ENCODE measurements around the gene RBMS3.
A peak's percentile ranks its signal among the peaks of the same experiment; 100 is the strongest.
"Not testable (repeated sequence)": the region's sequence is repeated elsewhere in the genome, so short reads cannot be mapped to it uniquely, and the experiment has no call there.

RBMS3 gene

GRCh38 chr3:29307295-29307694, 26.4 kb downstream of the RBMS3 start:
- Histone ChIP-seq H3K36me3 (replicated peaks) (no peaks in the 10 kb centered on the region), H3K4me1 (peaks cover under 1% of the 10 kb centered on the region; the same call in 1 of the 2 replicates), H3K27me3 (ENCODE audit: low read depth) (no peaks in the 10 kb centered on the region), H3K4me3 (no peak overlapping the region), H3K9me3 (no peaks in the 10 kb centered on the region; the same call in 1 of the 2 replicates)
- in situ Hi-C loops (cut with MboI; ENCODE audit: low sequenced_read_pairs), result no loop called here
- DNase-seq (ENCODE audit: low spot score in 2 of 2), result no peak

- H3K36me3 ChIP-seq (replicated peaks), result no peaks in the 10 kb centered on the region
- H3K4me3 ChIP-seq, result no peak overlapping the region
- H3K27me3 ChIP-seq (ENCODE audit: low read depth), result no peaks in the 10 kb centered on the region
- no peaks in the 10 kb centered on the region for H3K4me1 ChIP-seq
- in situ Hi-C loops (cut with MboI; ENCODE audit: low sequenced_read_pairs), result no loop called here
- H3K9me3 ChIP-seq, result no peaks in the 10 kb centered on the region
- no peak for DNase-seq (ENCODE audit: low spot score in 2 of 2)
Observed at GRCh38 chr3:29310865-29311264, 30.0 kb downstream of the RBMS3 start.

- Histone ChIP-seq H3K4me3 (no peak overlapping the region), H3K4me1 (peaks cover 3% of the 10 kb centered on the region), H3K27me3 (ENCODE audit: low read depth) (no peaks in the 10 kb centered on the region), H3K9me3 (no peaks in the 10 kb centered on the region), H3K36me3 (replicated peaks) (no peaks in the 10 kb centered on the region)
- no peak for DNase-seq (ENCODE audit: low spot score in 2 of 2)
- in situ Hi-C loops (cut with MboI; ENCODE audit: low sequenced_read_pairs), result no loop called here
Observed at GRCh38 chr3:29311795-29312194, 30.9 kb downstream of the RBMS3 start.

- Histone ChIP-seq H3K27me3 (ENCODE audit: low read depth) (no peaks in the 10 kb centered on the region), H3K4me1 (peaks cover 8% of the 10 kb centered on the region), H3K9me3 (no peaks in the 10 kb centered on the region), H3K4me3 (no peak overlapping the region), H3K36me3 (replicated peaks) (no peaks in the 10 kb centered on the region)
- in situ Hi-C loops (cut with MboI; ENCODE audit: low sequenced_read_pairs), result no loop called here
- no peak for DNase-seq (ENCODE audit: low spot score in 2 of 2)
Observed at GRCh38 chr3:29312395-29312794, 31.5 kb downstream of the RBMS3 start.

GRCh38 chr3:29312960-29313452, 32.1 kb downstream of the RBMS3 start:
- H3K4me1 ChIP-seq, result peaks cover 8% of the 10 kb centered on the region
- no peak for DNase-seq (ENCODE audit: low spot score in 2 of 2)
- H3K4me3 ChIP-seq, result no peak overlapping the region
- no peaks in the 10 kb centered on the region for H3K27me3 ChIP-seq (ENCODE audit: low read depth)
- no peaks in the 10 kb centered on the region for H3K36me3 ChIP-seq (replicated peaks)
- in situ Hi-C loops (cut with MboI; ENCODE audit: low sequenced_read_pairs), result no loop called here
- H3K9me3 ChIP-seq, result no peaks in the 10 kb centered on the region

GRCh38 chr3:29313981-29314726, 33.3 kb downstream of the RBMS3 start:
- DNase-seq (ENCODE audit: low spot score in 2 of 2), result no peak
- no peak overlapping the region for H3K4me3 ChIP-seq
- in situ Hi-C loops (cut with MboI; ENCODE audit: low sequenced_read_pairs), result no loop called here
- H3K4me1 ChIP-seq, result peaks cover 8% of the 10 kb centered on the region
- H3K27me3 ChIP-seq (ENCODE audit: low read depth), result no peaks in the 10 kb centered on the region
- H3K9me3 ChIP-seq, result no peaks in the 10 kb centered on the region
- H3K36me3 ChIP-seq (replicated peaks), result no peaks in the 10 kb centered on the region

DNA sequence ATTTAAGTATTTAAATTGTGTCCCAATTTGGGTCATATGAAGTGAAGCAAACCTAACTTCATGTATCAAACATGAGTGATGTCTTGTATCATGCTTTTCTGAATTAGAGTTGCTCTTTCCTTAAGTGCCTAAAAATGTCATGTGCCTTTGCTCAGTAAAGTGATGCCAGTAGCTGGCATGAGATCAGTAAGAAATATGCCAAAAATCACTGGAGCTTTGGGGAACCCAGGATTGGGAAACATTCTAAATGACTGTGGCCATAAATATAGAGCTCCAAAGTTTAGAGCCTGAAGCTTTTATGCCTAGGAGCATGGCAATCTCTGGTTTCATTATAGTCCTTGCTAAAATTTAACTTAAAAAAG, 33.8 kb downstream of the RBMS3 start:
- H3K36me3 ChIP-seq (replicated peaks), result no peaks in the 10 kb centered on the region
- in situ Hi-C loops (cut with MboI; ENCODE audit: low sequenced_read_pairs), result no loop called here
- no peak for DNase-seq (ENCODE audit: low spot score in 2 of 2)

DNA sequence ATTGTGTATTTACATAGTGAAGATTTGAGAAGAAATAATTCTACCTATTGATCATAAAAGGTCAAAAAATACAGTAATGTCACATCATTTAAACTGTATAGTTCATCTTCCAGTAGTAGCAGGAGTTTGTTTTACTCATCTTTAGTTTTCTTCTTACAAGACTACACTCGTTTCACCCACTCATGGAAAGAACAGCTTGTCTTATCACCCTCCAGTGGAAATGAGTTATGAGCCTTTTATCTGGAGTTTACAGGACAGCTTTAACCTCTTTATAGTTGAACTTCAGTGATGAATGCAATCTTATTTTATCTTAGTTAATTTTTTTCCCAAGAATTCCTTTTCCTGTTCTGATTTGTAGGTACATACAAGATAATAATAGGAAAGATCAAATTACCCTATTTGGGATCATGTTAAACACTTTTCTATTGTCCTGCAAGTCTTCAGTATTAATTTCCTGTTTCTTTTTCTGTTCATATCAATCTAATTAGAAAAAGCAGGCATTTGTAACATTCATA, 36.8 kb downstream of the RBMS3 start:
- H3K4me3 ChIP-seq, result no peak overlapping the region
- DNase-seq (ENCODE audit: low spot score in 2 of 2), result no peak
- H3K9me3 ChIP-seq, result no peaks in the 10 kb centered on the region
- no peaks in the 10 kb centered on the region for H3K27me3 ChIP-seq (ENCODE audit: low read depth)
- in situ Hi-C loops (cut with MboI; ENCODE audit: low sequenced_read_pairs), result no loop called here
- peaks cover 8% of the 10 kb centered on the region for H3K4me1 ChIP-seq
- H3K36me3 ChIP-seq (replicated peaks), result no peaks in the 10 kb centered on the region

More for the DNA sequence above, 33.8 kb downstream of the RBMS3 start:
- H3K4me3 ChIP-seq, result no peak overlapping the region
- H3K27me3 ChIP-seq (ENCODE audit: low read depth), result no peaks in the 10 kb centered on the region
- no peaks in the 10 kb centered on the region for H3K9me3 ChIP-seq
- peaks cover 8% of the 10 kb centered on the region for H3K4me1 ChIP-seq

DNA sequence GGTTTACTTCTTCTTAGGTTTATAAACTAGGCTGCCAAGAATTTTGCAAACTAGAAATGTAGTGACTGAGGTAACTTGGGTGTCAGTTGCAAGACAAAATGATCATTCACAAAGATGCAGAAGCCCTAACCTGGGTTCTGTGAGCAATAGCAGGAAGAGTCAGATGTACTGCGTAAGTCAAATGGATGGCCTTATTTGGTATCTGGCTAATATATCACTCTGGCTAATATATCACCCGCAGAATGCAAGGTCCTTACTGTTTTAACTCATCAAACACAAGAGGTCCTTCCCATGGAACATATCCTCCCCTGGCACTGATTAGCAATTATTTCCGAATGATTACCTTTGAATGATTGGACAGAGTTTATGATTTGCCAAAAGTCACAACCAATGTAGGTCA, 37.4 kb downstream of the RBMS3 start:
- H3K36me3 ChIP-seq (replicated peaks), result no peaks in the 10 kb centered on the region
- H3K9me3 ChIP-seq, result no peaks in the 10 kb centered on the region
- no peak overlapping the region for H3K4me3 ChIP-seq
- no peaks in the 10 kb centered on the region for H3K27me3 ChIP-seq (ENCODE audit: low read depth)
- peaks cover 8% of the 10 kb centered on the region for H3K4me1 ChIP-seq
- in situ Hi-C loops (cut with MboI; ENCODE audit: low sequenced_read_pairs), result no loop called here
- no peak for DNase-seq (ENCODE audit: low spot score in 2 of 2)

DNA sequence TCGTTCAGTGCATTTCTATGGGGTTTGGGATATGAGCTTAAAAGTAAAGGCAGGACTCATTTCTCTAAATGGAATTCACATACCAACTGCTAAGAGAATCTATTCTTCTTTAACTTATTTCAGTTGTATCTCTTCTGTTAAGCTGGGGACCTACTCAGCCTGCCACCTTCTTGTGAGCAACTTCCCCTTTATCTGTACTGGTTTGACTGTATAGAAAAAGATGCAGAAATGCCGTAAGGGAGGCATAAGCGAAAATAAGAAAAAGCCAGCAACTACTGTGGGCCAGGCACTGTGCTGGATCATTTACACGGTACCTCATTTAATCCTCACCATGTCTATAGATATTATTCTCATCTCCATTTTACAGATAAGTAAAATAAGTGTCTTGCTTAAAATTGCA, 38.4 kb downstream of the RBMS3 start:
- H3K27me3 ChIP-seq (ENCODE audit: low read depth), result no peaks in the 10 kb centered on the region
- no peak for DNase-seq (ENCODE audit: low spot score in 2 of 2)
- H3K9me3 ChIP-seq, result no peaks in the 10 kb centered on the region
- H3K4me1 ChIP-seq, result peaks cover 15% of the 10 kb centered on the region
- H3K36me3 ChIP-seq (replicated peaks), result no peaks in the 10 kb centered on the region
- no peak overlapping the region for H3K4me3 ChIP-seq
- in situ Hi-C loops (cut with MboI; ENCODE audit: low sequenced_read_pairs), result no loop called here

DNA sequence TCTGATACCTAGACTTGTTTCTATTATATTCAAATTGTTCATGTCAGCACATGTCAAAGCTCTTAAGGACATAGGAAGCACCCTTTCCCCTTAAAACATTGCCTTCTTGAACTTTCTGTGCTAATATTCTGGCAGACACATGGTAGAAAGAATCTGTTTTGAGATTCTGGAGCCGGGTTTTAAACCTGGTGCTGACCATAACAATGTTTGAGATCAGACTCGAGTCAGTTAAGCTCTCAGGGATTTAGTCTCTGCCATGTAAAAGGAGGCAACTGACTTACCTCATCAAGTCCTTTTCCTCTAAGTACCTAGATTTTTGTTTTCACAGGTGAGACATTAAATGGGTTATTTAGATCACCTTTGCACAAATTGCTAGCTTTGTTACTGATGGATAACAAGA, 38.9 kb downstream of the RBMS3 start:
- H3K4me1 ChIP-seq, result peaks cover 20% of the 10 kb centered on the region
- H3K9me3 ChIP-seq, result no peaks in the 10 kb centered on the region
- H3K27me3 ChIP-seq (ENCODE audit: low read depth), result no peaks in the 10 kb centered on the region
- H3K4me3 ChIP-seq, result no peak overlapping the region
- no peak for DNase-seq (ENCODE audit: low spot score in 2 of 2)
- H3K36me3 ChIP-seq (replicated peaks), result no peaks in the 10 kb centered on the region
- in situ Hi-C loops (cut with MboI; ENCODE audit: low sequenced_read_pairs), result no loop called here

DNA sequence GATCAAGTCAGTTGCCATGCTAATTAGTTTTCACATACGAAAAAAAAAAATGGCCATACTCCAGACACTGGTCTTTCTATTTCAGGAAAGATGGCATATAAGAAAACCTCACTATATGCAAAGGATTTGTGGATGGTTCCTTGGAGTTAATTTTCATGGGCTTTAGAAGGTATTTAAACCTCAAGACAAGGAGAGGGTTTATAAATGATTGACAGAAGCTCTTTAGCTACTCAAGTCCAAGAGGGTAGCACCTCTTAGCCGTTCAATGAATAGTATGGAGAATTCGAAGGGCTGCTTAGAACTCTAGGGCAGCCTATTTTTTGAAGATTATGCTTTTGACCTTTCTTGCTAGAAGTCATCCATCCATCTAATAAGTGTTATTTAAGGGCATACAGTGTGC, 41.7 kb downstream of the RBMS3 start:
- no peak for DNase-seq (ENCODE audit: low spot score in 2 of 2)
- no peak overlapping the region for H3K4me3 ChIP-seq
- H3K27me3 ChIP-seq (ENCODE audit: low read depth), result no peaks in the 10 kb centered on the region
- no peaks in the 10 kb centered on the region for H3K9me3 ChIP-seq
- H3K36me3 ChIP-seq (replicated peaks), result no peaks in the 10 kb centered on the region
- peaks cover 14% of the 10 kb centered on the region for H3K4me1 ChIP-seq
- in situ Hi-C loops (cut with MboI; ENCODE audit: low sequenced_read_pairs), result no loop called here

DNA sequence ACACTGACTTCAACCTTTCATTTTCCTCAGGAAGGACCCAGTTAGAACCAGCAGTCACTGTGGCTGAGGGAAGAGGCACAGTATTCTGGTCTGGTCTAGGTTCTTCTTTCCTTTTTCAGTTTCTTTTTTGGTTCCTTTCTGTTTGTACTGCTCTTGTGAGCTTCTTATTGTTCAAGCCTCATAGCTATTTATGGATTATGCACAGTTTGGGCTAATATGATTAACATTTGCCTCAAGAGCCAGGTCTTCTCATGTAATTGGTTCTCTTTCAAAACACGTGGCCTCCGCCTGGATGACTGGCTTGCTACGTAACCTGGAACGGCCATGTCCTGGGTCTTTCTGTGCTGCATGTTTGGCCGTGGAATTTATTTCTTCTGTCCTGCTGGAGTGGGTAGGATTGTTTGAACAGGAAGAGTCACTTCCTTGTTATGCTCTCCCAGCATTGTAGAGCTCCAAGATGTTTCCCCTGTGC, 43.3 kb downstream of the RBMS3 start:
- Histone ChIP-seq H3K36me3 (replicated peaks) (no peaks in the 10 kb centered on the region), H3K4me3 (no peak overlapping the region)
- DNase-seq (ENCODE audit: low spot score in 2 of 2), result peak; percentile 34 to 53

GRCh38 chr3:29326540-29326939, 45.7 kb downstream of the RBMS3 start:
- H3K9me3 ChIP-seq; DNase-seq (ENCODE audit: low spot score in 2 of 2); H3K36me3 ChIP-seq (replicated peaks); H3K27me3 ChIP-seq (ENCODE audit: low read depth); H3K4me3 ChIP-seq; in situ Hi-C loops (cut with MboI; ENCODE audit: low sequenced_read_pairs): not testable (repeated sequence)
- H3K4me1 ChIP-seq, result peaks cover 14% of the 10 kb centered on the region

More for the DNA sequence above, 43.3 kb downstream of the RBMS3 start:
- no peaks in the 10 kb centered on the region for H3K27me3 ChIP-seq (ENCODE audit: low read depth)
- H3K4me1 ChIP-seq, result peaks cover 14% of the 10 kb centered on the region
- in situ Hi-C loops (cut with MboI; ENCODE audit: low sequenced_read_pairs), result no loop called here
- H3K9me3 ChIP-seq, result no peaks in the 10 kb centered on the region

All from HAP-1 (cell line).